Loucy (cell line): ENCODE measurements around the gene SECTM1.

ENCODE experiments used
- CTCF ChIP-seq: fragments of 200-600 bp; sonication (generic); conservative IDR thresholded peaks from 2 replicates; pipeline ENCODE4 v1.5.1; 2014; ENCODE audit warnings: mild to moderate bottlenecking, antibody characterized with exemption, low read length
- EZH2phosphoT487 ChIP-seq: fragments of 200-600 bp; IDR thresholded peaks from 2 replicates; pipeline ENCODE4 v1.6.1; 2018; ENCODE audit warnings: antibody characterized with exemption, mild to moderate bottlenecking, moderate library complexity, borderline replicate concordance

GRCh38 chr17:82320956-82321927, 12.3 kb downstream of the SECTM1 start:
- peak; percentile 81 for TF ChIP-seq CTCF
- no peak for TF ChIP-seq EZH2phosphoT487
